H1 (cell line): ENCODE data around the gene CACNA1C. TPM values are rescaled to one million over a fixed set of nuclear protein-coding genes. Genes with fewer than 3 reads are reported as not detected.

ENCODE experiments used
- CTCF ChIA-PET: fragments of 300-600 bp; sonication (Branson Sonifier 250); formaldehyde crosslinking; loops from one replicate; lab custom pipeline; 2021; ENCODE audit not compliant: partially characterized antibody; lab: Charles Lee
- POLR2A ChIA-PET: fragments of 300-600 bp; sonication (Branson Sonifier 250); formaldehyde crosslinking; loops from one replicate; lab custom pipeline; 2021; ENCODE audit warnings: inconsistent platforms; ENCODE audit not compliant: partially characterized antibody; lab: Charles Lee
- DNase-seq, 2 experiments: peaks; one replicate each; pipeline versions ENCODE4 v3.0.0 to v3.0.0-alpha.2; 2010 to 2022; ENCODE audit warnings: low spot score in 2 of 2, low read depth in 1 of 2, mixed read lengths in 1 of 2
- FAIRE-seq: peaks from 2 replicates; lab custom pipeline; 2011; peaks lifted over from hg19 to GRCh38; lab: Jason Lieb, UNC
- H2AFZ ChIP-seq: 2 replicates; pipeline ENCODE4 v1.8.1; 2012; ENCODE audit warnings: low read length, inconsistent platforms
- H2AK5ac ChIP-seq: 2 replicates; pipeline ENCODE4 v1.6.1; 2013; ENCODE audit warnings: low read depth, low read length
- H2BK120ac ChIP-seq: replicated peaks from 2 replicates; pipeline ENCODE3; 2013; ENCODE audit warnings: low read depth, low read length, inconsistent platforms
- H2BK12ac ChIP-seq: 2 replicates; pipeline ENCODE4 v1.6.1; 2013; ENCODE audit warnings: low read depth, low read length
- H2BK15ac ChIP-seq: 2 replicates; pipeline ENCODE4 v1.6.1; 2013; ENCODE audit warnings: low read length
- H2BK20ac ChIP-seq: 2 replicates; pipeline ENCODE4 v1.6.1; 2013; ENCODE audit warnings: low read length
- H2BK5ac ChIP-seq: 2 replicates; pipeline ENCODE4 v1.6.1; 2013; ENCODE audit warnings: low read depth, low read length
- H3K14ac ChIP-seq: 2 replicates; pipeline ENCODE4 v1.6.1; 2013; ENCODE audit warnings: inconsistent platforms; ENCODE audit not compliant: insufficient read length
- H3K18ac ChIP-seq: 2 replicates; pipeline ENCODE4 v1.6.1; 2013; ENCODE audit warnings: low read length; ENCODE audit errors: extremely low read depth
- H3K23ac ChIP-seq: 2 replicates; pipeline ENCODE4 v1.6.1; 2013; ENCODE audit warnings: inconsistent platforms; ENCODE audit not compliant: insufficient read length
- H3K23me2 ChIP-seq: 2 replicates; pipeline ENCODE4 v1.6.1; 2013; ENCODE audit warnings: low read depth, low read length
- H3K27ac ChIP-seq: 2 replicates; pipeline ENCODE4 v1.6.1; 2011; ENCODE audit warnings: low read depth, low read length, inconsistent platforms
- H3K27me3 ChIP-seq, 4 experiments: replicated peaks in 1 of 4; 1 replicate in 1 of 4; 2 replicates in 3 of 4; pipeline versions ENCODE4 v1.6.1 to v1.8.1; 2011 to 2013; ENCODE audit warnings: low read length in 3 of 4, mild to moderate bottlenecking in 3 of 4, inconsistent platforms in 2 of 4, mixed read lengths in 2 of 4, moderate library complexity in 1 of 4; ENCODE audit not compliant: control insufficient read depth in 3 of 4, insufficient read depth in 3 of 4; ENCODE audit errors: extremely low read depth in 1 of 4
- H3K36me3 ChIP-seq, 4 experiments: 2 replicates each; pipeline versions ENCODE4 v1.6.1 to v1.8.1; 2011 to 2013; ENCODE audit warnings: mild to moderate bottlenecking in 4 of 4, low read length in 3 of 4, moderate library complexity in 2 of 4, control low read depth in 1 of 4, inconsistent platforms in 1 of 4; ENCODE audit not compliant: insufficient read depth in 4 of 4, control insufficient read depth in 2 of 4
- H3K4ac ChIP-seq: replicated peaks from 2 replicates; pipeline ENCODE3; 2013; ENCODE audit warnings: low read length, low read depth, mixed read lengths, inconsistent platforms; ENCODE audit not compliant: insufficient read length
- H3K4me1 ChIP-seq, 4 experiments: replicated peaks in 1 of 4; 1 replicate in 1 of 4; 2 replicates in 3 of 4; pipeline versions ENCODE4 v1.6.1 to v1.8.1; 2011 to 2013; ENCODE audit warnings: low read length in 3 of 4, inconsistent platforms in 2 of 4, mixed read lengths in 1 of 4; ENCODE audit not compliant: insufficient read depth in 4 of 4, control insufficient read depth in 3 of 4
- H3K4me2 ChIP-seq, 2 experiments: 2 replicates each; pipeline versions ENCODE4 v1.6.1 to v1.8.1; 2011 to 2013; ENCODE audit warnings: low read depth in 2 of 2, low read length in 2 of 2, control low read depth in 1 of 2, inconsistent platforms in 1 of 2, mild to moderate bottlenecking in 1 of 2; ENCODE audit not compliant: insufficient read depth in 1 of 2
- H3K4me3 ChIP-seq, 4 experiments: fragments of 200-600, 300-600 bp in 1 of 4; sonication (generic), shearing (Covaris generic), sonication (Bioruptor Twin) in 1 of 4; 2 replicates each; pipeline versions ENCODE4 v1.5.1 to v1.8.1; 2011 to 2016; ENCODE audit warnings: low read length in 4 of 4, low read depth in 3 of 4, control low read depth in 2 of 4, inconsistent platforms in 2 of 4, mild to moderate bottlenecking in 2 of 4, mixed read lengths in 1 of 4, moderate library complexity in 1 of 4; ENCODE audit not compliant: insufficient read depth in 2 of 4; ENCODE audit errors: extremely low read depth in 1 of 4
- H3K56ac ChIP-seq: replicated peaks from 2 replicates; pipeline ENCODE3; 2013; ENCODE audit warnings: low read depth, mild to moderate bottlenecking, mixed read lengths, low read length, inconsistent platforms; ENCODE audit not compliant: insufficient read length
- H3K79me1 ChIP-seq: 2 replicates; pipeline ENCODE4 v1.6.1; 2013; ENCODE audit warnings: low read depth, low read length, control low read depth
- H3K79me2 ChIP-seq, 2 experiments: 2 replicates each; pipeline versions ENCODE4 v1.6.1 to v1.8.1; 2012 to 2013; ENCODE audit warnings: low read length in 2 of 2, mild to moderate bottlenecking in 2 of 2, inconsistent platforms in 1 of 2; ENCODE audit not compliant: insufficient read depth in 2 of 2, control insufficient read depth in 1 of 2
- H3K9ac ChIP-seq, 4 experiments: replicated peaks in 1 of 4; 1 replicate in 1 of 4; 2 replicates in 3 of 4; pipeline versions ENCODE4 v1.6.1 to v1.8.1; 2011 to 2013; ENCODE audit warnings: low read depth in 3 of 4, low read length in 3 of 4, control low read depth in 2 of 4, mild to moderate bottlenecking in 2 of 4, moderate library complexity in 2 of 4, inconsistent platforms in 1 of 4; ENCODE audit errors: extremely low read depth in 1 of 4
- H3K9me3 ChIP-seq, 2 experiments: 2 replicates each; pipeline versions ENCODE4 v1.6.1 to v1.8.1; 2012 to 2013; ENCODE audit warnings: mild to moderate bottlenecking in 2 of 2, moderate library complexity in 2 of 2, control low read depth in 1 of 2, inconsistent platforms in 1 of 2, low read depth in 1 of 2, low read length in 1 of 2, mixed read lengths in 1 of 2; ENCODE audit not compliant: insufficient read depth in 2 of 2
- H4K20me1 ChIP-seq, 2 experiments: replicated peaks in 1 of 2; 2 replicates each; pipeline versions ENCODE3 to v1.8.1; 2011 to 2013; ENCODE audit warnings: inconsistent platforms in 2 of 2, low read length in 2 of 2, mild to moderate bottlenecking in 1 of 2; ENCODE audit not compliant: insufficient read depth in 2 of 2, control insufficient read depth in 1 of 2
- H4K5ac ChIP-seq: 2 replicates; pipeline ENCODE4 v1.6.1; 2013; ENCODE audit warnings: low read length, low read depth, mixed read lengths, inconsistent platforms; ENCODE audit not compliant: insufficient read length
- H4K8ac ChIP-seq: 2 replicates; pipeline ENCODE4 v1.8.0; 2013; ENCODE audit warnings: mild to moderate bottlenecking, moderate library complexity, low read length, inconsistent platforms; ENCODE audit not compliant: insufficient read depth; ENCODE audit errors: extremely low read depth
- H4K91ac ChIP-seq: replicated peaks from 2 replicates; pipeline ENCODE3; 2013; ENCODE audit warnings: low read length, mixed read lengths, inconsistent platforms; ENCODE audit not compliant: insufficient read length
- CHD1 ChIP-seq: IDR thresholded peaks from 2 replicates; pipeline ENCODE4 v1.6.1; 2012; ENCODE audit warnings: low read depth, low read length, improper control_type of control experiment
- CHD2 ChIP-seq: IDR thresholded peaks from 2 replicates; pipeline ENCODE4 v1.6.1; 2012; ENCODE audit warnings: low read length, improper control_type of control experiment
- JUND ChIP-seq: IDR thresholded peaks from 2 replicates; pipeline ENCODE4 v1.6.1; 2011; ENCODE audit warnings: mild to moderate bottlenecking, improper control_type of control experiment, low read length
- KDM1A ChIP-seq: fragments of 200-600, 300-600 bp; sonication (generic); IDR thresholded peaks from 2 replicates; pipeline ENCODE4 v1.7.1; 2016; ENCODE audit warnings: mild to moderate bottlenecking, low read length, borderline replicate concordance
- POLR2AphosphoS5 ChIP-seq: IDR thresholded peaks from 2 replicates; pipeline ENCODE4 v1.6.1; 2011; ENCODE audit warnings: low read depth, low read length
- WGBS, 2 experiments: shearing (Covaris generic) in 1 of 2; methylation state at CpG; one replicate each; pipeline versions ENCODE4 v1.1.6 to v1.1.7; 2013 to 2015; ENCODE audit warnings: low lambda C conversion rate in 2 of 2, mixed read lengths in 2 of 2, inconsistent platforms in 1 of 2, low coverage in 1 of 2, missing lambda C conversion rate in 1 of 2; ENCODE audit not compliant: insufficient replicate concordance in 2 of 2, insufficient coverage in 1 of 2, insufficient read length in 1 of 2; ENCODE audit errors: extremely low coverage in 1 of 2, missing lambda C conversion rate in 1 of 2; 5-methylcytosine and 5-hydroxymethylcytosine counted together
- polyA plus RNA-seq, 7 experiments: library from polyadenylated mRNA; depleted of rRNA in 3 of 7; stranded (reverse) in 5 of 7; unstranded in 2 of 7; fragments of >200 nt in 5 of 7; fragments of 200-250 nt in 2 of 7; gene quantifications; 1 replicate in 5 of 7; 2 replicates in 1 of 7; 4 replicates in 1 of 7; pipeline versions ENCODE4 v1.2.1 to v1.2.3, GENCODE V29; 2011 to 2013; ENCODE audit warnings: missing spikeins in 2 of 7, mixed read lengths in 2 of 7
- total RNA-seq: library from RNA; stranded (reverse); fragmentation: NEBNext Ultra II Directional; extraction: Animal tissue kit (Norgen Biotek cat#: 25700); gene quantifications from 2 replicates; pipeline ENCODE4 v1.2.1, GENCODE V29; 2021
- TF ChIP-seq, protein P1 (sequence below): IDR thresholded peaks from 2 replicates; pipeline ENCODE4 v1.6.1; 2011; ENCODE audit warnings: low read depth, mild to moderate bottlenecking, low read length; ENCODE audit not compliant: insufficient read depth

CACNA1C gene
- total and polyA plus RNA-seq, 2 of the 8 experiments (the other 6 are each of a cell fraction or from before 2014, with no cell fraction given): 1.3 TPM

DNA sequence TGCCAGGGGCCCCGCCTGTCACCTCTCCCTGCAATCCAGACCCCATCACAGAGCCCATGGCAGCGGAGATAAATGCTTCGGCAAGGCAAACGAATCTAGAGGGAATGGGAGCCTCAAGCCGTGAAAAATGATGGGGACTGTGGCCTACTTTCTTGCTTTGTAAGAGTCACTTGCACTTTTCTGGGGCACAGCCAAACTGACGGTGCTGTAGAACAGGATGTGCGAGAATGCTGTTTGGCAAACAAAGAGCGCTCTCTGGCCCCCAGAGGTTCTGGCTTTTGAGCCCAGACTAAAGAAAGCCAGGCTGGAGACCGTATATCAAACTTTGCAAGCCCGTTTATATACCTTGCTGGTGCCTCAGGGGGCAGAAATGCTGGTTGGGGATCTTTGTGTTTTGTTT lies 108.7 kb downstream of the CACNA1C start:
- Histone ChIP-seq H2BK5ac (no peak overlapping the region), H2AK5ac (no peak overlapping the region), H3K9ac (no peak overlapping the region), H3K4me1 (no peaks in the 10 kb centered on the region), H3K23ac (no peak overlapping the region), H3K18ac (no peak overlapping the region), H3K79me1 (no peaks in the 10 kb centered on the region), H2BK20ac (no peak overlapping the region), H2AFZ (no peak overlapping the region), H4K20me1 (no peaks in the 10 kb centered on the region), H4K5ac (no peak overlapping the region), H3K4me3 (no peak overlapping the region), H3K27me3 (no peaks in the 10 kb centered on the region; a peak in 1 of 7 replicates), H3K79me2 (no peaks in the 10 kb centered on the region), H4K8ac (no peak overlapping the region), H2BK15ac (no peak overlapping the region), H3K27ac (no peak overlapping the region), H2BK12ac (no peak overlapping the region), H3K14ac (no peak overlapping the region), H3K4ac (no peak overlapping the region), H2BK120ac (no peak overlapping the region), H3K23me2 (no peaks in the 10 kb centered on the region), H3K36me3 (no peaks in the 10 kb centered on the region), H4K91ac (no peak overlapping the region), H3K9me3 (no peaks in the 10 kb centered on the region), H3K56ac (no peak overlapping the region), H3K4me2 (no peak overlapping the region)
- FAIRE-seq (no peak), DNase-seq (no peak)
- ChIA-PET CTCF (interaction anchor here (0.9 to 2.0 kb wide), 3 partner anchors 12 to 129 kb away, joined by 3 to 4 read pairs (median 4); no protein-coding TSS in a partner anchor), POLR2A (no interaction called here)
- WGBS, 2 experiments: 76% methylated on average over 9 of the region's 10 CpGs; no CpG with 5 or more reads in 1 of the 2 experiments
- TF ChIP-seq KDM1A (no peak), CHD2 (no peak), CHD1 (no peak), JUND (no peak), POLR2AphosphoS5 (no peak)
- TF ChIP-seq, protein P1, sequence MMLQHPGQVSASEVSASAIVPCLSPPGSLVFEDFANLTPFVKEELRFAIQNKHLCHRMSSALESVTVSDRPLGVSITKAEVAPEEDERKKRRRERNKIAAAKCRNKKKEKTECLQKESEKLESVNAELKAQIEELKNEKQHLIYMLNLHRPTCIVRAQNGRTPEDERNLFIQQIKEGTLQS: no peak
